ENCODE data around the gene CDC6.

The CDC6 gene

GRCh38 chr17:40315678-40316570 is 28.2 kb downstream of the CDC6 start:
- H3K27me3 ChIP-seq (ENCODE audit: insufficient read depth, low read depth), result no peaks in the 10 kb centered on the region
- peak overlapping the region; percentile 40 for H3K27ac ChIP-seq
- peaks cover 37% of the 10 kb centered on the region for H3K79me2 ChIP-seq (ENCODE audit: insufficient read depth, low read depth)
- no peak for TF ChIP-seq CTCF (conservative IDR thresholded peaks at IDR 0.05; ENCODE audit: low read depth, low read length)
- no peak overlapping the region for H3K4me3 ChIP-seq (IDR thresholded peaks at IDR 0.05; ENCODE audit: insufficient read depth, low read depth, low read length)
- H3K4me1 ChIP-seq (ENCODE audit: low read depth, poor library complexity, severe bottlenecking), result peaks cover 76% of the 10 kb centered on the region
- H3K9ac ChIP-seq, result no peak overlapping the region
- H3K36me3 ChIP-seq (ENCODE audit: insufficient read depth), result no peaks in the 10 kb centered on the region
- no peaks in the 10 kb centered on the region for H4K20me1 ChIP-seq (ENCODE audit: insufficient read depth)
- H3K4me2 ChIP-seq, result peak overlapping the region; percentile 86
- H2AFZ ChIP-seq (ENCODE audit: low read depth), result no peak overlapping the region

GRCh38 chr17:40316571-40317344 is 29.1 kb downstream of the CDC6 start:
- Histone ChIP-seq H4K20me1 (ENCODE audit: insufficient read depth) (no peaks in the 10 kb centered on the region), H3K79me2 (ENCODE audit: insufficient read depth, low read depth) (peaks cover 45% of the 10 kb centered on the region), H3K27ac (no peak overlapping the region; the same call in 1 of the 2 replicates), H3K4me3 (IDR thresholded peaks at IDR 0.05; ENCODE audit: insufficient read depth, low read depth, low read length) (no peak overlapping the region), H3K4me1 (ENCODE audit: low read depth, poor library complexity, severe bottlenecking) (peaks cover 74% of the 10 kb centered on the region), H3K27me3 (ENCODE audit: insufficient read depth, low read depth) (no peaks in the 10 kb centered on the region), H2AFZ (ENCODE audit: low read depth) (no peak overlapping the region), H3K4me2 (peak overlapping the region; percentile 86), H3K36me3 (ENCODE audit: insufficient read depth) (no peaks in the 10 kb centered on the region), H3K9ac (no peak overlapping the region; the same call in 1 of the 2 replicates)
- TF ChIP-seq CTCF (conservative IDR thresholded peaks at IDR 0.05; ENCODE audit: low read depth, low read length), result no peak

GRCh38 chr17:40317345-40317873 is 29.7 kb downstream of the CDC6 start:
- peak overlapping the region; percentile 93; the same call in 1 of the 2 replicates for H3K27ac ChIP-seq
- H3K4me1 ChIP-seq (ENCODE audit: low read depth, poor library complexity, severe bottlenecking), result peaks cover 71% of the 10 kb centered on the region
- H2AFZ ChIP-seq (ENCODE audit: low read depth), result peak overlapping the region; percentile 44; the same call in 1 of the 2 replicates
- H3K4me3 ChIP-seq (IDR thresholded peaks at IDR 0.05; ENCODE audit: insufficient read depth, low read depth, low read length), result no peak overlapping the region
- peak; percentile 65 for TF ChIP-seq CTCF (conservative IDR thresholded peaks at IDR 0.05; ENCODE audit: low read depth, low read length)
- no peaks in the 10 kb centered on the region for H3K36me3 ChIP-seq (ENCODE audit: insufficient read depth)
- H4K20me1 ChIP-seq (ENCODE audit: insufficient read depth), result no peaks in the 10 kb centered on the region
- peaks cover 51% of the 10 kb centered on the region for H3K79me2 ChIP-seq (ENCODE audit: insufficient read depth, low read depth)
- H3K9ac ChIP-seq, result peak overlapping the region; percentile 83; the same call in 1 of the 2 replicates
- H3K4me2 ChIP-seq, result peak overlapping the region; percentile 86
- H3K27me3 ChIP-seq (ENCODE audit: insufficient read depth, low read depth), result no peaks in the 10 kb centered on the region

All from KMS-11 (cell line).